SIG-M5 (cell line): ENCODE data around the gene UBE2G1.

ENCODE experiments used
- DNase-seq: peaks from one replicate; lab custom pipeline; 2025; lab: John Stamatoyannopoulos, UW

Gene UBE2G1

DNA sequence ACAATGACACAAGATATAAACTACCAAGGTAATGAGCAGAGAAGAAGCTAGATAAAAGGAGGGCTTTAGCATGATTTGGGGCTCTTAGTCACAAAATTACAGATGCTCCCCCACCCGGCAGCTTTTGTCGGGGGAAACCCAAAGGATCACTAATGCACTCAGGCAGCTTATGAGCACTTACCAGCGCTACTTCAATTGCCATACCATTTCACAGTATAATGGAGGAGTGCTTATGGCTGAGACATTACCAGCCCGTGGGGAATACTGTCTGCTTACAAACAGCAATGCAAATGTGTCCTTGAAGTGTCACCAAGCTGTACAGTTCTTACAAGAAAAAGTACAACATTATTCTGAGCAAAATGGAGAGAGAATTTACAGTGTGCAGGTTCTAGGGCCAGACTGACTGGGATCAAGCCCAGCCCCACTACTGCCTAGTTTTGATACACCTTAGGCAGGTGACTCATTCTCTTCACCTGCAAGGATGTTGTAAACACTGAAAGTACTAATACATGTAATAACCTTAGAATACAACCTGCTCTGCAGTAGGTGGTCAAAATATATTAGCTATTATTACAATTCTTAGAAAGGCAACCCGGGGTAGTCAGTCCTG, 119.0 kb downstream of the UBE2G1 start:
- no peak for DNase-seq

DNA sequence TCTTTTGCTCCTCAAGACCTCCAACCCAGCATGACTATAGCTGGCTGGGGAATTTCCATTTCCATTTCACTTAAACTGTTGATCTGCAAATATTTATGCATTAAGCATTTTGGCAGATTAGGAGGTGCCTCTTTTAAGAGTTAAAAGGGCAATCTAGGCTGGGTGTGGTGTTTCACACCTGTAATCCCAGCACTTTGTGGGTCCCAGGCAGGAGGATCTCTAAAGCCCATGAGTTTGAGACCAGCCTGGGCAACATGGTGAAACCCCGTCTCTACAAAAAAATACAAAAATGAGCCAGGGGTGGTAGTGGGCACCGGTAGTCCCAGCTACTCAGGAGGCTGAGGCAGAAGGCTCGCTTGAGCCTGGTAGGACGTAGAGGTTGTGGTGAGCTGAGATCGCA, 119.8 kb downstream of the UBE2G1 start:
- no peak for DNase-seq

DNA sequence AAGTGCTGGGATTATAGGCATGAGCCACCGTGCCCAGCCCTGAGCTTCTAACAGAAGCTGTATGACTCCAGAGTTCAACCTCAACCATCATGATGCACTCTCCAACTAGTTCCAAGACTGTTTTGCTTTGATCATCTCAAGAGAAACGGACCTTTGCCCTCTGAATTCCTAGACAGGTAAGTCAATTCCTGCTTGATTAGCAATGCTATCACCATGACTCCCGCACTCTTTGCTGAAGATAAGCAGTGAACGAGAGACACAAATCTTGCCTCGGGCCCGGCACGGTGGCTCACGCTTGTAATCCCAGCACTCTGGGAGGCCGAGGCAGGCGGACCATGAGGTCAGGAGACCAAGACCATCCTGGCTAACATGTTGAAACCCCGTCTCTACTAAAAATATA, 124.9 kb downstream of the UBE2G1 start:
- DNase-seq = no peak

GRCh38 chr17:4236456-4236855, 130.0 kb downstream of the UBE2G1 start:
- DNase-seq = no peak

DNA sequence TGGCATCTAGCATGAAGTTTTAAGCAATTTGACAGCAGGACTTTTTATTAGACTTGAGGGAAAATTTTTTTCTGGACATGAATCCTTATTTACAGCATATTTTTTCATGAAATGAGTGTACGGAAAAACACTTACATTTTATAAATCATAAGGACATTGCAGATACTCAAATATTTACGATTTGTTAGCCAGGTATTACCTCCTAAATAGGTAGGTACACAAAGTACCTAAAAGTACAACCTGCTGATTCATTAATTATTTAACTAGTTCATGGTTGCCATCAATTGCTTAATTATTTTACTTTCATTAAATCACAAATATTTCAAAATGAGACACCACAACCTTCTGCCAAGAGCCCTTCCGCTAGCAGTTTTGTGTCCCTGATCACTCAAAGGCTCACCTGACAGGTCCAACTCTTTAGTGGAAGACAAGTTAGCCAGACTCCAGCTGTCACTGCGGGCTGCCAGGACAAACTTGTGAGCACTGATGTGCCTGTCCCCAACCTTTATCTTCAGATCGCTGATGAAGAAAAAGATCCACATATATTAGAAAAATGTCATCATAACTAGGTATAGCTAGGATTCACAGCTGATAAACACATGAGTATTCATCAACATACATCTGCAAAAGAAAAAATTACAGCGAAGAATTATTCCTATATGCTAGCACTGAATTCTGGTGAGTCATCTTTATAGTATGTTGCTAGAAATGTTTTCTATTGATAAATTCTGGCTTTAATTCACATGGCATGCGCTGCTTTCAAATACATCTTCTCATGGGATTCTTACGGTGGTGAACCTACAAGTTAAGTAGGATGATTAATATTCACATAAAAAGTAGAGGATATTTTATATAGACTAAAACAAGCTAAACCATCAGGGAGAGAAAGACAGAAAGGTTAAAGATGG, 130.8 kb downstream of the UBE2G1 start:
- no peak for DNase-seq

GRCh38 chr17:4234401-4234800, 132.1 kb downstream of the UBE2G1 start:
- no peak for DNase-seq

DNA sequence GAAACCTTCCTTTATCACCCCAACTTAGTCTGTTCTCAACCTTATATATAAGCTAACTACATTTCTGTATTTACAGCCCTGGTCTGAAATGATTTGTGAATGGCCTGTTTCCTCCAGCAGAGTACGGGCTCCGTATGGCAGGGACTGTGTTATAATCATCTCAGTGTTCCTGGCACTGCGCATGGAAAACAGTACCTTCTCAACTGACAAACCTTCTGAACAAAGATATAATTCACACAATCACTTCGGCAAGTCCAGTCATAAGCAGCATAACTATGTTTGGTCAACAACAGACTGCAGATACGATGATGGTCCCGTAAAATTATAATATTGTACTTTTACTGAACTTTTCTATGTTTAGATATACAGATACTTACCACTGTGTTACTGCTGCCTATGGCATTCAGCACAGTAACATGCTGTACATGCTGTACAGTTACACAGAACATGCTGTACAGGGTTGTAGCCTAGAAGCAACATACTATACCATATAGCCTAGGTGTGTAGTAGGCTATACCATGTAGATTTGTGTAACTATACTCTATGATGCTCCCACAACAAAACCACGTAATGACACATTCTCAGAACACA, 132.7 kb downstream of the UBE2G1 start:
- DNase-seq = no peak

DNA sequence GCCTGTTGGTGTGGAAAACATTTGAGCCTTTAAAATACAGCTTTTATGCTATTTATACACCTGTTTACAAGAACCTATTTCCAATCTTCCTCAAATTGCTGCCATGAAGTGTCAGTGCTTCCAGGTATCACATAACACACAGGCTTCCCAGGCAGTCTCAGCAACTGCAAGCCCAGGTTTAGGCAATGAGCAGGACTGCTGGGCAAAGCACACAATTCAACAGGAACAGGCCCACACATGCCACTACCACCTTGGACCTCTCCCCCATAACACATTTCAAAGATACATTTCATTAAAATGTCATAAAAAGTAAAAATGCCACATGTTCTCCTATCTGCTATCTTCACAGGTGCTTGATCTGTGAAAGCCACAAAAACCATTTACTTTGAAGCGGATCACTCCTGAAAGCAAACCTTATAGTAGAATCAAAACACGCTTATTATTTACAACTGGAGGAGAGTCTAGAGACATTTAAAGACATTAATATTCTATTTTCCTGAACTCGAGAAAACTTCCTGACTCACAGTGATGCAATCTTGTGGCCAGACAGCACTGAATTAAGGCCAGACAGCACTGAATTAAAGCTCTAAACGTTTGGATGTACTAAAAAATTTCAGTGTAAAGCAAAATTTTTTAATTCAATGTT, 134.2 kb downstream of the UBE2G1 start:
- DNase-seq = no peak

DNA sequence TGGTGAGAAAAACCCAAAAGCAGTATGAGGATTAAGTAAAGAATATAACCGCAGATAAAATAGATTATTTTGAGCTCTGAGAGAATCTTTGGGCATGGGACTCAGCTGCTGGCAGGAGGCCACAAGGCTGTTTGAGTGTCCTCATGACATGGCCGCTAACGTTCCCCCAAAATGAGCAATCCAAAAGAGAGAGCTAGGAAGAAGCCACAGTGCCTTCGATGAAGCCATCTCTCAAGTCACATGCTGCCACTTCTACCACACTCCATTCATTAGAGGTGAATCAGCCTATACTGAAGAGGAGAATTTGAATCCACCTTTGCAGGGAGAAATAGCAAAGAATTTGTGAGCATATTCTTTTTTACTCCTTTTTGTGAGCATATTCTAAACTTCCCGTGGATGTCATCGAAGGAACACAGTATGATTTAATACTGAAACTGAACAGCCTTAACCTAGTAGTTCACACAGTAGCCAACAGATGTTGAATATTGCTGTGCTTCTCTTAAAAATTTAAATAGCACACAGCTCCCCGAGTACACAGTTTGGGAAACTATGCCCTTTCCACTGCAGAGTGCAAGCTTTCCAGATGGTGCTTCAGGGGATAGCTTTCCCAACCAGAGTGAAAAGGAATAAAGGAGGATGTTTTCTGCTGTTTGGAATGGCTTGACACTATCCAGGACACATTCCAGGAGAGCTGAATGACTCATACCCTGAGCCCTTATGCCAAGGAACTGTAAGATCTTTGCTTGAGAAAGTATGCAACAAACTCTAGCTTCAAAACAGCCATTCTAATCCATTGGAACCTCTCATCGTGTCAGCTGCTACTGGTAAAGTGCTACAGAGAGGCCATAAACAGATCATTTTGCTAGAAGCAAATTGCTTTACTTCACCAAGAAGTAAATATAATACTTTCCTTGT, 136.6 kb downstream of the UBE2G1 start:
- DNase-seq = no peak

DNA sequence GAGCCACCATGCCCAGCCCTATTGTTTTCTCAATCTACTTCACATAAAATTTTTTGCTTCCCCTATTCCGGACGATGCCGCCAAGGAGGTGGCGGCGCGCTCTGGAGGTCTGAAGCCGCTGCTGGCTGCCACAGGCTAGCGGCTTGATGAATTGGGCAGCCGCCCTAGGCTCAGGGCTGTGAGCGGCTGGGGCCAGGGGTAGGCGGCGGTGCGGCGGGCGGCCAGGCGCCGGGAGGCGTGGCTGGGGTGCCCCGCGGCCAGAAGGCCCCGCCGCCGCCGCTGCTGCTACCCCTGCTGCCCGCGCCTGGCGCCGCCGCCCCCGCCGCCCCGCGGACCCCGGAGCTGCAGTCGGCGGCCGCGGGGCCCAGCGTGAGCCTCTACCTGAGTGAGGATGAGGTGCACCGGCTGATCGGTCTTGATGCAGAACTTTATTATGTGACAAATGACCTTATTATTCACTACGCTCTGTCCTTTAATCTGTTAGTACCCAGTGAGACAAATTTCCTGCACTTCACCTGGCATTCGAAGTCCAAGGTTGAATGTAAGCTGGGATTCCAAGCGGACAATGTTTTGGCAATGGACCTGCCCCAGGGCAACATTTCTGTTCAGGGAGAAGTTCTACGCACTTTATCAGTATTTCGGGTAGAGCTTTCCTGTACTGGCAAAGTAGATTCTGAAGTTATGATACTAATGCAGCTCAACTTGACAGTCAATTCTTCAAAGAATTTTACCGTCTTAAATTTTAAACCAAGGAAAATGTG, 144.4 kb downstream of the UBE2G1 start:
- DNase-seq = no peak

GRCh38 chr17:4221163-4221562, 145.3 kb downstream of the UBE2G1 start:
- no peak for DNase-seq

DNA sequence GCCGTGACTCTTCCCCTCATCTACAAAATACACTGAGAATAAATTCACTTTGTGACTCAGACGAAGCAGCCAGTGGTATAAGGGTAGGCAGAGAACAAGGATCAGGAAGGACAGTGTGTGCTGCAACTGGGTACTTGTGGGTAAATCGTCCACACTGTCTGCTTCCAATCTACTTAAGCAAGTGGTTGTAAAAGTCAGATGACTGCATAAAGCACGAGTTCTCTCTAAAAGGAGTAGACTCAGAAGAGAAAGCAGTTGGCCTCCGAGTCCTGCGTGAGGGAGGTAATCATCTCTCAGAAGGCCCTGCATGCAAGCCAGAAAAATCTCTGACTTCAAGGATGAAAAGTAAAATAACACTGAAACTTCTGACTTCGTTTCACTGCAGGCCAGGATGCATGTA, 145.8 kb downstream of the UBE2G1 start:
- DNase-seq = no peak
